HG02610 (cell line): ENCODE results near the gene CREBZF.
A peak's percentile ranks its signal among the peaks of the same experiment; 100 is the strongest.
"Not testable (repeated sequence)": the region's sequence is repeated elsewhere in the genome, so short reads cannot be mapped to it uniquely, and the experiment has no call there.

Experiments used
- ATAC-seq: cut with Tn5 transposase; IDR thresholded peaks from one replicate; pipeline ENCODE4 v1.9.1; 2021; ENCODE audit warnings: mild to moderate bottlenecking, moderate library complexity; ENCODE audit not compliant: unreplicated experiment

Gene CREBZF

DNA sequence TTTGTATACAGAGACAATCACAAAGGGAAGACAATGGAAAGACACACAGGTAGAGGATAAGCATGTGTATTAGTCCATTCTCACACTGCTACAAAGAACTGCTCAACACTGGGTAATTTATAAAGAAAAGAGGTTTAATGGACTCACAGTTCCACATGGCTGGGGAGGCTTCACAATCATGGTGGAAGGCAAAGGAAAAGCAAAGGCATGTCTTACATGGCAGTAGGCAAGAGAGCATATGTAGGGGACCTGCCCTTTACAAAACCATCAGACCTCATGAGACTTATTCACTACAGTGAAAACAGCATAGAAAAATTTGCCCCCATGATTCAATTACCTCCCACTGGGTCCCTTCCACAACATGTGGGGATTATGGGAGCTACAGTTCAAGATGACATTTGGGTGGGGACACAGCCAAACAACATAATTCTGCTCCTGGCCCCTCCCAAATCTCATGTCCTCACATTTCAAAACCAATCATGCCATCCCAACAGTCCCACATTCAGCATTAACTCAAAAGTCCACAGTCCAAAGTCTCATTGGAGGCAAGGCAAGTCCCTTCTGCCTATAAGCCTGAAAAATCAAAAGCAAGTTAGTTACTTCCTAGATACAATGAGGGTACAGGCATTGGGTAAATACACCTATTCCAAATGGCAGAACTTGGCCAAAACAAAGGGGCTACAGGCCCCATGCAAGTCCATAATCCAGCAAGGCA lies 6.2 kb upstream of the CREBZF start:
- ATAC-seq = not testable (repeated sequence)

DNA sequence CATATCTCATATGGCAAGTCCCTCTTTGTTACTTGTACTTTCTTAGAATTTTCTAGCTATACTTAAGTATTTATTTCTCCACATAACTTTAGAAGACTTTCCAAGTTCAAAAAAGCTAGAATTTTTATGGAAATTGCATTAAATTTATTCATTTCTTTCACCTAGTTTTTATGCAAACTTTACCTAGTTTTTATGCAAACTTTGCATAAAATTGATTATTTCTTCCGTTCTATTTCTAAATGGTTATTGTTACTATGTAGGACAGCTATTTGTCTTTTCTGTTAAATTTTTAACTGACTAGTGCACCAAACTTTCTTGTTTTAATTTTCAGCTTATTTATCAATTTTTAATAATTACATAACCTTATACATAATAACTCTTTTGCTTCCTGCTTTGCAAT lies 3.2 kb upstream of the CREBZF start:
- ATAC-seq = no peak

DNA sequence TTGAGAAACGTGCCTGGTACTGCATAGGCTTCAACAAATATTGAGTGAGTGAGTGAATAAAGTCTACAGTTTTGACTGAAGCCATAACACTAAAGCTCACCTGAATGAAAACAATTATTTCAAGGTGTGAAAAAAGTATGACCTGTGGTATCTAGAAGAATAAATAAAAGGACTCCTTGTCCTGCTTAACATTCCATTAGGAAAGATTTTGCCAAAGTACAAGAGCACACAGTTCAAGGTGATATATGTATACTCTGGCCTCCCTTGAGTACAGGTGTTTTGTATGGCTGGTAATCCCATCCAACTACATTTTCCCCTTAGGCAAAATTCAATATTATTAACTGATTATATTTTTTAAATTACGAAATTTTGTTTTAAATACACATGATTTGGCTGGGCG lies 1.8 kb upstream of the CREBZF start:
- ATAC-seq = no peak

DNA sequence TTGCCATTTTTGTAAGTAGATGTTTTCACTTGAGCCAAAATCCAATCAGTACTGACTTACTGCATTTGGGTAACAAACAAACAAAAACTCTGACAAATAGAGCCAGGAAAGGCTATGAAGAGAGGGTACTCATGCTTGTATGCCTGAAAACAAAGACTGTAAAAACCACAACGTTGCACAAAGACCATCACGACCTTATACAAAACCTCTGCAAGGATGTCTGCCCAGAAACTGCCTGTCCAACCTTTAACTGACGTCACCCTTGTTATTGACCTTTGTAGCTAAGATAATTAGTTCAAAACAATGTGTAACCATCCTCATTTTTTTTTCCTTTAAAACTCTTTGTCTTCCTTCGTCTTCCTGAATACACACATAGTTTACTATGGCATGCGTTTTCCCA lies 804 bp upstream of the CREBZF start:
- no peak for ATAC-seq

DNA sequence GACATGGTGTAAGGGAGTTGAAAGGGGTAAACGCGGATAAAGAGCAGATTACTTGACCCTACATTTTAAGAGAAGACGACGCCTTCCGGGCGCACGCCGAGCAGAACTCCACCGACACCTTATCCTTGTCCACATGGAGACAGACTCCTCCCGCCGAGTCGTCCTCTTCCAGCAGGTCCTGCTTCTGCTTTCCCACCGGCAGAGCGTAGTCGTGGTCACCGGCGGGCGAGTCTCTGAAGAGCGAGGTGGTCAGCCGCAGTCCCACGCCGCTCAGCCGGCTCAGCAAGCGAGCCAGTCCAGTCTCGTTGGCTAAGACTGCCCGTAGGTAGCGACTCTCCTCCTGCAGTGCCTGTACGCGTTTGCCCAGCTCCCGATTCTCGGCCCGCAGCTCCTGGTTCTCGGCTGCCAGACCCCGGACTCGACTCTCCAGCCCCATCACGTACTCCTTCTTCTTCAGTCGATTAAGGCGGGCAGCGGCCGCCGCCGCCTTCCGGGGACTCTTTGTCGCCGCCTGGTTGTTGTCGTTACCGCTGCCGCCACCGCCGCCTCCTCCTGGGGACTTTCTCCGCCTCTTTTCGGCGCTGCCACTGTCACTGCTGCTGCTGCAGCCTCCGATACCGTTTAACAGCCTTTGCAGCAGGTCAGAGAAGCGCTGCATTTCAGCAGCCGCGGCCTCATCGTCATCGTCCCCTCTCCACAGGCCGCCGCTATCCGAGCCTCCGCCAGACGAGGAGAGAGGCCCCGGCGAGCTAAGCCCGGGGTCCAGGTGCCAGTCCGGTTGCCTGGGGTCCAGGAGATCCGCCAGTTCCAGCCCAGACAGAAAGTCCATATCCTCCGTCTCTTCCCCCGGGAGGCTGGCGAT lies 945 bp downstream of the CREBZF start:
- ATAC-seq = peak; percentile 75

DNA sequence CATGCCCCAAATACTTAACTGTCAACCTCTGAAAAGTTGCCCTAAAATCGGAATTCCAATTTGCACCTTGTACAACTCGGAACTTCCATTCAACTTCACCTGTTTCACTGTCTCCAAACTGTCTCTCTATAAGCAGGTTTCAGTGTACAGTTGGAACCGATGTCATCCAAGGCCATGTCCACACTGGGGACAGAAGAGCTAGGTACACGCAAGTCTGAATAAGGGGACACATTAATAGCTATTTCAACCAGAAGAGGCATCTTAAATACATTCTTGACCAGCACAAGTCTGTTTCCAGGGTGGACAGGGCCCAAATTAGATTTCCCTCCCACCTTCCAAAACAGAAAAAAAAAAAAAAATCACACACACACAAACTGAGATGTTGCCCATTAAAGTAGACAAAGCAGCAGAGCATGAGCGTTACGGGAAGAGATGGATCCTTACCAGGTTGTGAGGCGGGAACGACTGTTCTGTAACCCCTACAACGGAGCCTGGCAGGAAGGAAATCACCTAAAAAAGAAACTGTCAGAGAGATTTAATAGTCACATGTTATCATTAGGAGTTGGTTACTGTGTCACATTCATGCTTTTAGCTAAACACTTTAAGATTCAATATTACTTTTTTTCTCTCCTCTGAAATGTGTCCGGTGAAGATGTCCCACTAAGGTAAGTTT lies 1.7 kb downstream of the CREBZF start:
- no peak for ATAC-seq

DNA sequence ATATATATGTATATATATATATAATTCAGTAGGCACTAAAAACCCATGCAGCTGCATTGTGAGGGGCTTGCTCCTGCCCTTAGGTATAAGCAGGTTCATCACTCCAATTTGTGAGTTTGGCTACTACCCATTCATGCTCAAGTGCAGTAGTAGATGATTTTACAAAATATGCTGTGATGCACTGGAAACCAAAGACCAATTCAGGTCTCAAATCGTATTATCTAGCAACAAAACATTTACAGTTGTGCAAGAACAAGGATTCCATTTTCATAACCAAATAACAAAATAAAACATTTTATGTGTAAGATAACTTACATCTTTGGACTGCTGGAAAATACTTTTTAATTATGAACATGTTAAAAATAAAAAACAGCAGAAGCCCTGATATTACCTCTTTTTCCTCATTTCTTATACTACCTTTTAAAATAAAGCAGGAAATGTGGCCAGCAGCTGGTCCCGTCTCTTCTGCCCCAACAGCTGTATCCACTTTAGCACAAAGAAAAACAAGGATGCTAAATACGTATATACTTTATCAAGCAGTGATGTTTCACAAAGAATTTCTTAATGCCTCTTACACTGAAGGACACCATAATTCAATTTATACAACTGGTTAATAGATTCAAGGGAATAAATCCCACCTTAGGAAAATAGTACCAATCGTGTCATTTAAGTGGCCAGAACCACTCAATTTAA lies 2.8 kb downstream of the CREBZF start:
- no peak for ATAC-seq

DNA sequence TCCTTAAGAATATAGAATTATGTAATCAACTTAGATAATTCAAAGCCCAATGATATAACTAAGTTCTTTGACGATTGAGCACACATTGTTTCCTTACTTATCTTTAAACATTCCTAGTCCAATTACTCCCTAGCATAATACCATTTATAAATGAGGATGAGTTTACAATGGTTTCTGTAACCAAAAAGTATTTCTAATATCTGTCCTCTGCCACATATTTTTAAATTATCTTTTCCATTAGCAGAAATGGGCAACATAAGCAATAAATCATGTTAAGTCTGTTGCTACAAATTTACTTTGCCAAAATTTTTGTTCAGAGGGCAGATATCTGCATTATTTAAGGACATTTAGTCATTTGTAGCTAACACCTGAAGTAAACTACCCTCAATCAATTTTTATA lies 6.7 kb downstream of the CREBZF start:
- no peak for ATAC-seq

DNA sequence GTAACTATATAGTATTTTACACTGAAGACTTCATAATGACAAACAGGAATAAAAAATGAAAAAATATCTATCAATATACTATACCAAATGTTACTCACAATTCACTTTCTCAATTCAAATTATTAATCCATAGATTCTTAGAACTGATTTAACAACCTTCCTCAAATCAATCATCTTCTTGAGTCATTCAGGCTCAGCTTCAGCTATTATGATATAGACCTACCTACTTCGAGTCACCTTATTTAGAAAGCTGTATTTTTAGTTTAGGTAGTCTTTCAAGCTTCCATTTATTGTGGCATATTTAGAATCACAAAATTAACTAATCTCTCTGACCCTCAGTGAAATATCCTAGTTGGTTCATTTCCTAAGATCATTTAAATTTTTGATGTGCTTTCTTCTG lies 8.2 kb downstream of the CREBZF start:
- no peak for ATAC-seq

DNA sequence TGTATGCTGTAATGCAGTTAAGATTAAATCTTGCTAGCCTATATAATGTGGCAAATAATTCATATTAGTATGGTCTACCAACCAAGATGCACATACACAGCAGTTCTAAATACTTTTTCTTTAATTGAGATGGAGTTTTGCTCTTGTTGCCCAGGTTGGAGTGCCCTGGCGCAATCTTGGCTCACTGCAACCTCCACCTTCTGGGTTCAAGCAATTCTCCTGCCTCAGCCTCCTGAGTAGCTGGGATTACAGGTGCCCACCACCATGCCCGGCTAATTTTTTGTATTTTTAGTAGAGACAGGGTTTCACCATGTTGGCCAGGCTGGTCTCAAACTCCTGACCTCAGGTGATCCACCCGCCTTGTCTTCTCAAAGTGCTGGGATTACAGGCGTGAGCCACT lies 10.6 kb downstream of the CREBZF start:
- ATAC-seq = not testable (repeated sequence)

DNA sequence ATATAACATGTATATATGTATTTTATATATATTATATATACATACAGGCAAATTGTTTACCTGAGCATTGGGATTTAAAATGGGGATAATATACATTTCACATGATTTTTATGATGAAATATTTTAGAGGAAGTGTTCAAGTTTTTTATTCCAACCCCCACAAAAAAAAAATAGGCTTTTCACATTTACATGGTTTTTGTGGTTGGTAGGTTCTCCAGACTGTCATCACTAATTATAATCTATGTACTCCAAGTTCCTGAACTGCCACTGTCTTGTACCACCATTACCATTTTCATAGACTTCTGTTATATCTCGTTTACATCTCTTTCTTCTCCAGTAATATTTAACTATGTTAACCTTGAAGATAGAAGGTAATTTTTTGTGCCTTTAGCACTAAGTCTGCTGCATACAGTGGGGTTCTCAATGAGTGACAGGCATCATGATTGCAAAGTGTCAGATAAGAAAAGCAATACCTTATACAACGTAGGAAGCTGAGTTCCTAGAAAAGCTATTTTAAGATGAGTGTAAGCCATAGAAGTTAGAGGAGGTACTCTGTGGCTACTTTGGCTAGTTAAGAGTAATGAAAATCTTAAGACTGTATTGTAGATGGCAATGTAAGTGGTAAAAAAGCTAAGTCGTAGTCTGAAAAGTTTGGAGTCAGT lies 12.0 kb downstream of the CREBZF start:
- ATAC-seq = no peak

DNA sequence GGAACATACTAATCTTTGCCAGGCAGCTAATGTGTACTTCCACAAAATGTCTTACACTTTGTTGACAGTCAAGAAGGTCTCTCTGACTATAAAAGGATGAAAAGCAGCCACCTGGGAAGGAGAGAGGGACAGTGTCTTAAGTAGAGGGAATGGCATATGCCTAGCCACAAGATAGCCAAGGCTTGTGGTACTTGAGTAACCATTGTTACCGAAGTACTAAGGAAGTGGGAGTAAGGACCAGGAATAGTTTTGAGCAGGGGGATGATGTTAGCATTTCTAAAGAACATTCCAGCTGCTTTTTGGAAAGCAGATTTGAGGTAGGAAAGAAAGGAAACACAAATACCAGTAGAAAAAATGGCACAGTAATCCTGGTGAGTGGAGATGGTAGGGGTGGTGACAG lies 13.8 kb downstream of the CREBZF start:
- no peak for ATAC-seq

DNA sequence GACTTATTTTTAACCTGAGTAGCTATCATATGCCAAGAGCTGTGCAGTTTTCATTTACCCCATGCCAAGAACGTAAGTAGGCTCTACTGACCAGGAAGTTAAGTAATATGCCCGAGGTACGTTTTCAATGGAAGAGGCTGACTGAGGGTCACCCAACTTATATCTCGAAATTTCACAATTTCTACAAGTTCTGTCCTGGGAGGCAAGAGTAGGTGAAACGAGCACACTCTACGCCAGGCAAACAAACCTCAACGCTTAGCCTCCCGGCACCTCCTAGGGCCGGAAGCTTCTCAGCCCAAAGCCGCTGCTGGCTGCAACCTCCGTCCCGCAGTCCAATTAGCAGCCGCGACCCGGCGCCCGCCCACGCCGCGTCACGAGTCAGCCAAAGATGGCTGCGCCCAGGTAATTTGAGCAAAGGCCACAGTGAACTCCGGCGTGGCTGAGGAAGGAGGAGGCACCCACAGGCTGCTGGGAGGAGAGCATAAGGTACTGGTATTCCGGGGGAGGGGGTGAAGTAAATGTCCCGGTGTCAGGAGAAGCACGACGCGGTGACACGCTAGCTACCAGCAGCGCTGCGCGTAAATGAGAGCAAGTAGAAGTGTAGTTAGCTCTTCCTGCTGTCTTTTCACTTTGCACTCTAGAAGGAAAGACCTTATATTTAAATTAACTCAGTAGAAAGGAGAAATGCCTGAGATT lies 17.2 kb downstream of the CREBZF start, which contains the start of gene TMEM126A:
Gene TMEM126A (plus strand): TSS at position 364 of the 696 bp plus-strand sequence. CDS start 2,289 bp downstream, outside the sequence.
- peak; percentile 100 for ATAC-seq

DNA sequence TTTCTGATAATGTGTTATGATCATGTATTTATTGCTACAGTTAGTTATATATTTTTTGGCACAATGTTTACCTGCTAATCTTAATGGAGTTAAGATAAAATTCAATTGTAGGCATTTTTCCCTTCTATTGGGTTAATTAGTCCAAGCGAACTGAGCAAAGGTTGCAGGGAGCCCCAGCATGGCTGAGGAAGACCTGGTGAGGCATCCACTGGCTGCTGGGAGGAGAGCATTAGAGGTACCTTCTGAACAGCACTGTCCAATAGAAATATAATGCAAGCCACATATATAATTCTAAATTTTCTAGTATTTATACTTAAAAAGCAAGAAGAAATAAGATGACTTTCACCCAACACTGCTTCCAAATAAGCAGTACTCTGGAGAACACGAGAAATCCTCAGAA lies 17.9 kb downstream of the CREBZF start:
- ATAC-seq = no peak

DNA sequence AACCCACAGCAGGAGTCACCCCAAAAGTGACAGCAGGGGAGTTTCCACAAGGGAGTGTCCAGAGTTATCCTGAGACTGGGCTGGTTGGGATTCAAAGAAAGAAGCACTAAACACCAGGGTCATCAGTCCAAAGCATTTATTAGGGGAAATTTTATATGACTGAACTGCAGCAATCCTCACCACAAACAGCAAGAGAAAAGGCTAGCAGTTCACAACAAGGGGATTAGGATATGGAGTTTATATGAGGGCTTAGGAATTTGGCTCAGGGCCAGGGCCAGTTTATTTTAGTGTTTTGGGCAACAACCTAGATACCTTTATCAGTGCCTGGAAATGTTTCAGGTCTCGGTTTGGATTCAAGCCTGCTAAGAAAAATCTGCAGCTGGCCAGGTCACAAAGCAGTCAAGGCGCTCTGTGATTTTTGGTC lies 21.7 kb downstream of the CREBZF start:
- no peak for ATAC-seq

DNA sequence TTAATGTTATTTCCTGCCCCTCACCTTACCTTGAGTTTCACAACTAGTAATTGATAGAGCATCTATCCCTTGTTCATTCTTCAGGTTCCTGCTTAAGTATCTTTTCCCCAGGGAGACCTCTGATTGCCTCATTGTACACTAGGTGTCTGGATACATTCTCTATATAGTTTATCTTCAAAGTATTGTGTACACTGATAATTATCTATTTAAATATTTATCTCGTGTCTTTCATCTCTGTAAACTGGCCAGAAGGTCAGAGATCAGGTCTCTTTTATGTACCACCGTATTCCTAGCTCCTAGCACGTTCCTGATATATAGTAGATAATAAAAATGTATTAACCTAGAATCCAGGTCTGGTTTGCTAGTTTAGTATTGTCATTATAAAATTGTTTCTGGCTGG lies 30.2 kb downstream of the CREBZF start:
- ATAC-seq = no peak

DNA sequence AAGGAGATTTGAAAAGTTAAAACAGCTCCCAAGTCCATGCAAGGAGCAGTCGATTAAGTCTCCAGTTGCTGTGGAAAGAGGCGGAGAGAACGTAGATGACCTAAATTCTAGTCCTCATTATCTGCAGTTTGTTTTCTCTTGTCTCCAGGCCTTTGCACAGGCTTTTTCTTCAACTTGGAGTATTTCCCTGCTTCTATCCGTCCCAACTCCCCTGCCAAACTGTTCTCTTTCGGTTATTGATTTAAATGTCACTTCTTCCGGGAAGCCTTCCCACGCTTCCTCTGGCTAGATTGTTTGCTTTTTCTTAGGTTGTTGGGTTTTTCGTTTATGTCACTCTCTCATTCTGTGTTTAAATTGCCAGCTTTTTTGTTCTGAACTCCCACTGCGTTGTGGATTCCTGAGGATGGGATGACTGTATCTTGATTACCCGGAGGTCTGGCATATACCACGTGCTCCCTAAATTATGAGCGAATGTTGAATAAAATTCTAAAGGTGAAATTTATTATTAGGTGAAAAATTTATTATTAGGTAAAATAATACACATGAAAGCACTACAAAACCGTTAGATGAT lies 36.1 kb downstream of the CREBZF start:
- ATAC-seq = peak; percentile 10

DNA sequence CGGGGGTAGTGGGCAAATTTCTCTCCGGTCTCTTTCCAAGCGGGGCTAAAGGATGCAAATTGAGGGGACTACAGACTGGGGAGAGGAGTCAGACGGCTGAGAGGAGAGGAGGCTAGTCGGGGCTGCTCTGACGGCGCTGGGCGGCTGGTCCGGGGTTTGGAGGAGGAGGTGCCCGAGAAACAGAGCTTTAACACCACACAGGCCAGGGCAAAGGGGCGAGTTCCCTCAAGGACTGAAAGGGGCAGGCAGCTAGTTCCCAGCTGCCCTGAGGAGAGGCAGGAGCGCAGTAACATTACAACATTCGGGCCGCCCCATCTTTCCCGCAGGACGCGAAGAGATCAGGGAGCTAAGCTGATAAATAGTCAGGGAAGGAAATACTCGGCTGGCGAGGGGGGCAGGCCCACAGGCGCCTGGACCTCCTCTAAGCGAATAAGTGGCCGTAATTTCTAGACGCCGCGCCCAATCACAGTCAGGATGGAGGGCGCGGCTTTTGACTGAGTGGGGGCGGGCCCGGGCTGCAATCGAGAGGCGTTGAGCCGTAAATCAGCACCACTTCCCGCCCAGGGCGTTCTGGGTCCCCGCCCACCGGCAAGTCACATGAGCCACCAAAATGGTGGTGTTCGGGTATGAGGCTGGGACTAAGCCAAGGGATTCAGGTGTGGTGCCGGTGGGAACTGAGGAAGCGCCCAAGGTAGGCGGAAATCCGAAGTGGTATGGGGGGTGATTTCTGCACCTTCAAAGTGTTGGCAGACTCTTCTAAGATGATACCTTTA lies 36.7 kb downstream of the CREBZF start, which contains the start of gene TMEM126B:
Gene TMEM126B (plus strand): TSS at position 596 of the 773 bp plus-strand sequence. CDS start 15 bp downstream, at position 611.
- ATAC-seq = peak; percentile 99
